Body of pancreas (tissue), 4 donors: ENCODE data around the gene CLEC4D.

Source experiments
- CTCF ChIP-seq, 7 experiments: fragments of 450-650 bp in 4 of 7; fragments of 200-600 bp in 3 of 7; sonication (generic) in 3 of 7; IDR thresholded peaks; one replicate each; pipeline ENCODE4 v1.5.1; 2016 to 2019; ENCODE audit warnings: antibody characterized with exemption in 7 of 7
- POLR2A ChIP-seq, 3 donors: fragments of 450-650 bp; IDR thresholded peaks; one replicate each; pipeline ENCODE4 v1.6.1; 2016; ENCODE audit warnings: antibody characterized with exemption in 3 of 3, mild to moderate bottlenecking in 2 of 3

GRCh38 chr12:8493084-8493483, 20.2 kb upstream of the CLEC4D start:
- no peak for TF ChIP-seq CTCF (IDR thresholded peaks at IDR 0.05)
- TF ChIP-seq POLR2A (IDR thresholded peaks at IDR 0.05): no peak
